Left hindlimb (tissue), 1 donor: ENCODE measurements around the gene RAB3A.
"Not testable (repeated sequence)": the region's sequence is repeated elsewhere in the genome, so short reads cannot be mapped to it uniquely, and the experiment has no call there.

Source experiments
- DNase-seq: peaks from one replicate; pipeline ENCODE4 v3.0.0-alpha.2; 2018

Gene RAB3A

GRCh38 chr19:18167975-18168645, 35.7 kb downstream of the RAB3A start:
- no peak for DNase-seq

DNA sequence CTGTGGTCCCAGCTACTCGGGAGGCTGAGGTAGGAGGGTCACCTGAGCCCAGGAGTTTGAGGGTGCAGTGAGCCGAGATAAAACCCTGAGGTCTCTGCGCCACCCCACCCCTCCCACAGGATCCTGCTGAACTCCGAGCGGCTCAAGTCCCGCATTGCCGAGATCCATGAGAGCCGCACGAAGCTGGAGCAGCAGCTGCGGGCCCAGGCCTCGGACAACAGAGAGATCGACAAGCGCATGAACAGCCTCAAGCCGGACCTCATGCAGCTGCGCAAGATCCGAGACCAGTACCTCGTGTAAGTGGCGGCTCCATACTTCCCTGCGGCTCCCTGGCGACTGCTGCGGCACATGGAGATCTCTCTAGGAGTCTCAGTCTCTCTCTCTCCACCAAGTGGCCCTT, 36.8 kb downstream of the RAB3A start:
- DNase-seq, result no peak

GRCh38 chr19:18165794-18166544, 37.9 kb downstream of the RAB3A start:
- no peak for DNase-seq

DNA sequence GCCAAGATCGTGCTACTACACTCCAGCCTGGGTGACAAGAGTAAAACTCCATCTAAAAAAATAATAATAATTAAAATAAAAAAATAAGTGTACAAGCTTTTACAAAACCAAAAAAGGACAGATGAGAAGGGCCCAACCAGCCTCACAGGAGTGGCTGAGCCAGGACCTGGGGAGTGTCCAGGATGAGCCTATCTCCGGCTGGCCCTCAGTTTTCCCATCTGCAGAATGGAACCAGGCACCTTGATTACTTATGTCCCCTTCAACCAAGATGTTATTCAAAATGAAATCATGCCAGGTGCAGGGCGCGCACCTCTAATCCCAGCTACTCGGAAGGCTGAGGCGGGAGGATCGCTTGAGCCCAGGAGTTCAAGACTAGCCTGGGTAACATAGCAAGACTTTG, 39.8 kb downstream of the RAB3A start:
- no peak for DNase-seq

GRCh38 chr19:18161636-18162002, 42.2 kb downstream of the RAB3A start:
- DNase-seq, result no peak

- DNase-seq, result peak; percentile 76
Observed at GRCh38 chr19:18160971-18161635, 42.7 kb downstream of the RAB3A start.

DNA sequence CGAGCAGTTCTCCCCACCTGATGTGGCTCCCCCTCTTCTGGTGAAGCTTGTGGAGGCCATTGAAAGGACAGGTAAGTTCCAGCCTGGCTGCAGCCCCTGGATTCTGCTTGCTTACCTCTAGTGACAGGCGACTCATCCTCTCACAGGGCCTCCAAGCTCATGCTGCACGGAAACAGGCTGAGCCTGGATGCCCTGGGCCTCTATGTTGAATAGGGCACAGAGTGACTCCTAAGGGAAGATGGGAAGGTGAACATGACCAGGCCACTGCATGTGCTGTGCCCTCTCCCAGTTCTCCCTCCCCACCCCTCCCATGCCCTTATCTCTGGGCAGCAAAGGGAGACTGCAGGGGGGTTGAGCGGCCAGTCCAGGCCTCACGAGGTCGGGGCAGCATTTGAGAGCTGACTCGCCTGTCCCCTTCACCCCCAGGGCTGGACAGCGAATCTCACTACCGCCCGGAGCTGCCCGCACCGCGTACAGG, 43.3 kb downstream of the RAB3A start:
- DNase-seq, result no peak

GRCh38 chr19:18159810-18160209, 44.0 kb downstream of the RAB3A start:
- DNase-seq, result no peak

- DNase-seq, result not testable (repeated sequence)
Observed at GRCh38 chr19:18159059-18159616, 44.7 kb downstream of the RAB3A start.

GRCh38 chr19:18158467-18158866, 45.4 kb downstream of the RAB3A start:
- no peak for DNase-seq

DNA sequence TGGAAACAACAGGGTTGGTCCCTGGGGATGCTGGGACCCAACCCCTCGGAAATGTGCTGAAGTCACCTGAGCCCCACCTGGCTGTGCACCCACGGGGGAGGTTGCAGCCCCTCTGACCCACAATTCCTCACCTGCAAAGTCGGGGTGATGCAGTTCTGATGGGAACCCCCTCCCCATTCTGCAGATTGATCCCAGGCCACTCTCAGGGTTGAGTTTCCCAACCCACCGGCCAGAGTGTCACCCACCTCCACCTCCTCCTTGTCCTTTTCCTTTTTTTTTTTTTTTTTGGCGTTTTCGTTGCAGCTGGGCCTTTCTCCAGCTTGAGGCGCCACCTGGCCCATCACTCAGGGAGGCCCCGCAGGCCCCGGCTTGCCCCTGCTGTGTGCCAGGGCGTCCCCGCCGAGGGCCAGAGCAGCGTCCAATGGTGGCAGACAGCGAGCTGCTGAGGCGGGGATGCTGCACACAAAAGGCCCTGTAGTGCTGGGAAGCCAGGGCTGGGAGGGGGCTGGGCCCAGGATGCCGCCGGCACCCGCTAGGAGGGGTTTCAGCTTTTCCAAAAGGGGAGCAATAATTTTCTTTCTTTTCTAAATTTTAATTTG, 46.3 kb downstream of the RAB3A start:
- peak; percentile 78 for DNase-seq

GRCh38 chr19:18156841-18157464, 46.9 kb downstream of the RAB3A start:
- DNase-seq, result peak; percentile 90

DNA sequence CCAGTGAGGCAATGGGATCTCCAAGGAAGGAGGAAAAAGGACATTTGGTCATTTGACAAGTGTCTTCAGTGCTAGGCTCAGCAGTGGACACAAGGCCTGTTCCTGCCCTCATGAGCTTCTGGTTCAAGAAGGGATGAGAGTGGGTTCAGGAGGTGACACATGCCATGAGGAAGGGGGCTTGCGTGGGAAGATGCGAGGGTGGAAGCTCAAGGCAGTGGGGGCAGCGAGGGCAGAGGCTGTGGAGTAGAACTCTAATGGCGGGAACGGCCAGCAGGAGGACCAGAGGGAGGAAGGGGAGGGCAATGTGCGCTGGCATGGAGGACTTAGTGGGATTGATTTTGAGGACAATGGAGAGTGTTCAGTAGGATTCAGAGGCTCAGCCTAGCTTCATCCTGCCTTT, 47.6 kb downstream of the RAB3A start:
- no peak for DNase-seq

- DNase-seq, result no peak
Observed at GRCh38 chr19:18155095-18156087, 48.5 kb downstream of the RAB3A start.

DNA sequence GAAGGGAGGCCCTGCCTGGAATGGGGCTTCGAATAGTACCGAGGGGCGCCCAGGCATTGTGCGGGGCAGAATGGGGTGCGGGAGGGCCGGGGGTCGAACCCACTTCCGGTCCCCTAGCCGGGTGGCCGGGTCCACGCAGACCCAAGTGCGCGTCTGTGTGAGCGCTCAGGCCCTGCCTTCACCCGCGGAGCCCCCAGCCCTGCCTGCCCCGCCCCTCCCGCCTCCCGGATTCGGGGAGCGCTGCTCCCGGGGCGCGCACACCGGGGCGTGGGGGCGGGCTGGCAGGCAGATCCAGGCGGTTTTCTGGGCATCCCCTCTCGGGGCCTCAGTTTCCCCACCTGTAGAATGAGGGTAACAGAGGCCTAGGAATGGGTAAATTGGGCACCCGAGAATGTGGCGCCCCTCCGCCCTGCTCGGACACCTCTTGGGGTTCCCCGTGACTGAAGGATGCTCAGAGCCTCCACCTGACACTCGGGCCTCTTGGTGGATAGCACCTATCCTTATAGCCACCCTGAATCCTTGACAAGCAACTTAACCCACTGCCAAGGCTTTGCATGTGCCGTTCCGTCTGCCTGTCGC, 50.2 kb downstream of the RAB3A start:
- DNase-seq, result peak; percentile 64

- DNase-seq, result peak; percentile 99
Observed at GRCh38 chr19:18152817-18153555, 50.9 kb downstream of the RAB3A start, which contains the start of gene PIK3R2. Gene PIK3R2 (plus strand): TSS chr19:18153163. CDS start chr19:18155880, 2,717 bp downstream.

GRCh38 chr19:18152442-18152816, 51.4 kb downstream of the RAB3A start:
- peak; percentile 96 for DNase-seq

GRCh38 chr19:18150776-18151624, 52.8 kb downstream of the RAB3A start:
- DNase-seq, result no peak

GRCh38 chr19:18149596-18149975, 54.3 kb downstream of the RAB3A start:
- DNase-seq, result no peak
